Suprapubic skin (tissue), 4 donors: ENCODE measurements around the gene CHST6. TPM values are rescaled to one million over a fixed set of nuclear protein-coding genes. Genes with fewer than 3 reads are reported as not detected.

ENCODE experiments used
- DNase-seq, 2 donors: peaks; one replicate each; pipeline ENCODE4 v3.0.0-alpha.2; 2019; ENCODE audit warnings: low spot score in 2 of 2
- H3K27ac ChIP-seq: fragments of 200-600 bp; sonication (generic); one replicate; pipeline ENCODE4 v1.5.1; 2019
- H3K27me3 ChIP-seq: fragments of 200-600 bp; sonication (generic); one replicate; pipeline ENCODE4 v1.5.1; 2019
- H3K36me3 ChIP-seq: fragments of 200-600 bp; sonication (generic); one replicate; pipeline ENCODE4 v1.5.1; 2019
- H3K4me1 ChIP-seq: fragments of 200-600 bp; sonication (generic); one replicate; pipeline ENCODE4 v1.5.1; 2019
- H3K4me3 ChIP-seq: fragments of 200-600 bp; sonication (generic); one replicate; pipeline ENCODE4 v1.5.1; 2019; ENCODE audit warnings: mild to moderate bottlenecking
- H3K9me3 ChIP-seq: fragments of 200-600 bp; sonication (generic); one replicate; pipeline ENCODE4 v1.5.1; 2019
- EP300 ChIP-seq: sonication (generic); formaldehyde crosslinking; IDR thresholded peaks from one replicate; pipeline ENCODE4 v1.6.1; 2017; ENCODE audit warnings: antibody characterized with exemption
- POLR2A ChIP-seq, 2 donors: fragments of 450-650 bp; IDR thresholded peaks; one replicate each; pipeline ENCODE4 v1.6.1; 2017; ENCODE audit warnings: antibody characterized with exemption in 2 of 2, mild to moderate bottlenecking in 2 of 2, moderate library complexity in 2 of 2
- POLR2AphosphoS5 ChIP-seq, 3 donors: sonication (generic); formaldehyde crosslinking; IDR thresholded peaks; one replicate each; pipeline ENCODE4 v1.6.1; 2017; ENCODE audit warnings: antibody characterized with exemption in 3 of 3
- WGBS: methylation state at CpG from one replicate; pipeline ENCODE4 v1.1.5; 2018; 5-methylcytosine and 5-hydroxymethylcytosine counted together
- total RNA-seq, 4 donors: library from RNA; depleted of rRNA; stranded (reverse); fragments of >200 nt; gene quantifications; one replicate each; pipeline ENCODE4 v1.1.0, GENCODE V29; 2016
- TF ChIP-seq, protein P1 (sequence below), 2 donors: fragments of 200-600 bp in 1 of 2; fragments of 450-650 bp in 1 of 2; sonication (generic) in 1 of 2; IDR thresholded peaks; one replicate each; pipeline ENCODE4 v1.5.1; 2016 to 2019; ENCODE audit warnings: antibody characterized with exemption in 2 of 2, mild to moderate bottlenecking in 1 of 2, moderate library complexity in 1 of 2

CHST6 gene
- total RNA-seq, 4 donors from 2014 or later: 0.17 to 0.73 (median 0.30) TPM; not detected in 1

DNA sequence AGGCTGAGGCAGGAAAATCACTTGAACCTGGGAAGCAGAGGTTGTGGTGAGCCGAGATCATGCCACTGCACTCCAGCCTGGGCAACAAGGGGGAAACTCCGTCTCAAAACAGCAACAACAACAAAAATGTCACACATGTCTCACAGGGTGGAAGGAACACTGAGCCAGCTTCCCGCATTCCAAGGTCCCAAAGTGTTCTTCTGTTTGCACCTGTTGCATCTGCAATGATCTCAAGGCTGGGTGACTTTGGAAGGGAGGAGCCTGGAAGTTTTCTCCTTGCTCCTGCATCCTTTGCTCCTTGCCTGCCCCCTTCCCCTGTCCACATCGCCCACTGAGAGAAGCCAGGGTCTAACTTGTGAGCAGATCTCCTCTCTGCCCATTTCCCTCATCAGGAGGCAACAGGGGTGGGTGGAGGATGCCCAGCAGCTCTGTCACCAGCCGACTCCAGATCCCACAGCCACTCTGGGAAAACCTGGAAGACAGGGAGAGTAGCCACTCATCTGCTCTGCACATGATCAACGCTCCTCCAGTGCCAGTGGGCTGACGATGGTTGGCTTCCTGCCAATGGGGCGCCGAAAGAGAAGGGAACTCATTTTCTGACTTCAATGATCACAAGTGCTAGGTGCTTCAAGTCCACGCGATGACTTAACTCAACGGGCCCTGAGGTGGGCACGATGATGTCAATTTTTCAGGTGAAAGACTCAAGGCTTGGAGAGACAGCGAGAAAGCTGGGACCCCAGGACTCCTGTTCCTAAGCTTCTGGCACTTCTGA is 12.6 kb downstream of the CHST6 start:
- TF ChIP-seq EP300 (no peak), POLR2A (IDR thresholded peaks at IDR 0.05) (no peak), POLR2AphosphoS5 (IDR thresholded peaks at IDR 0.05) (no peak)
- TF ChIP-seq, protein P1, sequence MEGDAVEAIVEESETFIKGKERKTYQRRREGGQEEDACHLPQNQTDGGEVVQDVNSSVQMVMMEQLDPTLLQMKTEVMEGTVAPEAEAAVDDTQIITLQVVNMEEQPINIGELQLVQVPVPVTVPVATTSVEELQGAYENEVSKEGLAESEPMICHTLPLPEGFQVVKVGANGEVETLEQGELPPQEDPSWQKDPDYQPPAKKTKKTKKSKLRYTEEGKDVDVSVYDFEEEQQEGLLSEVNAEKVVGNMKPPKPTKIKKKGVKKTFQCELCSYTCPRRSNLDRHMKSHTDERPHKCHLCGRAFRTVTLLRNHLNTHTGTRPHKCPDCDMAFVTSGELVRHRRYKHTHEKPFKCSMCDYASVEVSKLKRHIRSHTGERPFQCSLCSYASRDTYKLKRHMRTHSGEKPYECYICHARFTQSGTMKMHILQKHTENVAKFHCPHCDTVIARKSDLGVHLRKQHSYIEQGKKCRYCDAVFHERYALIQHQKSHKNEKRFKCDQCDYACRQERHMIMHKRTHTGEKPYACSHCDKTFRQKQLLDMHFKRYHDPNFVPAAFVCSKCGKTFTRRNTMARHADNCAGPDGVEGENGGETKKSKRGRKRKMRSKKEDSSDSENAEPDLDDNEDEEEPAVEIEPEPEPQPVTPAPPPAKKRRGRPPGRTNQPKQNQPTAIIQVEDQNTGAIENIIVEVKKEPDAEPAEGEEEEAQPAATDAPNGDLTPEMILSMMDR (IDR thresholded peaks at IDR 0.05): no peak

DNA sequence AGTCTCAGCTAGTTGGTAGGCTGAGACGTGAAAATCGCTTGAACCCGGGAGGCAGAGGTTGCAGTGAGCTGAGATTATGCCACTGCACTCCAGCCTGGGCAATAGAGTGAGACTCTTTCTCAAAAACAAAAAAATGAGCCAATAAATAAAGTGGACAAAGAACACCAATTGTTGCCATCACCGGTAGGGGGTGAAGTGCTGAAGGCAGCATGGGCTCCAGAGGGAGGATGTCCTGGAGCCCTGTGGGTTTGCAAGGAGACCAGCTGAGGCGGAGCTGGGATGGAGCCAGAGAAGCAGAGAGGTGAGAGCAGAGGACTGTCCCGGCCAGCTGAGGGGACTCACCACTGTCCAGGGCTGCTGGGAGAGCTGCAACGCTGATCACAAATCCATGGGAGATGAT is 13.8 kb downstream of the CHST6 start:
- Histone ChIP-seq H3K9me3 (no peaks in the 10 kb centered on the region), H3K27me3 (no peaks in the 10 kb centered on the region), H3K27ac (no peak overlapping the region), H3K4me3 (no peak overlapping the region), H3K36me3 (no peaks in the 10 kb centered on the region), H3K4me1 (peaks cover 3% of the 10 kb centered on the region)
- 86% methylated on average over 7 of the region's 7 CpGs for WGBS
- TF ChIP-seq POLR2AphosphoS5 (IDR thresholded peaks at IDR 0.05): no peak
- TF ChIP-seq POLR2A (IDR thresholded peaks at IDR 0.05): no peak
- no peak for TF ChIP-seq EP300
- TF ChIP-seq, protein P1 (IDR thresholded peaks at IDR 0.05): no peak
- no peak for DNase-seq

More for the DNA sequence above, 12.6 kb downstream of the CHST6 start:
- DNase-seq: peak in 1 of 2 donors; percentile 42
- Histone ChIP-seq H3K27ac (no peak overlapping the region), H3K4me3 (no peak overlapping the region), H3K9me3 (no peaks in the 10 kb centered on the region), H3K36me3 (no peaks in the 10 kb centered on the region), H3K27me3 (no peaks in the 10 kb centered on the region), H3K4me1 (peaks cover 8% of the 10 kb centered on the region)
- 65% methylated on average over 11 of the region's 14 CpGs for WGBS

- whole genome bisulfite sequencing: 96% methylated on average over 39 of the region's 47 CpGs
Observed at GRCh38 chr16:75479421-75479990, 15.7 kb downstream of the CHST6 start.

DNA sequence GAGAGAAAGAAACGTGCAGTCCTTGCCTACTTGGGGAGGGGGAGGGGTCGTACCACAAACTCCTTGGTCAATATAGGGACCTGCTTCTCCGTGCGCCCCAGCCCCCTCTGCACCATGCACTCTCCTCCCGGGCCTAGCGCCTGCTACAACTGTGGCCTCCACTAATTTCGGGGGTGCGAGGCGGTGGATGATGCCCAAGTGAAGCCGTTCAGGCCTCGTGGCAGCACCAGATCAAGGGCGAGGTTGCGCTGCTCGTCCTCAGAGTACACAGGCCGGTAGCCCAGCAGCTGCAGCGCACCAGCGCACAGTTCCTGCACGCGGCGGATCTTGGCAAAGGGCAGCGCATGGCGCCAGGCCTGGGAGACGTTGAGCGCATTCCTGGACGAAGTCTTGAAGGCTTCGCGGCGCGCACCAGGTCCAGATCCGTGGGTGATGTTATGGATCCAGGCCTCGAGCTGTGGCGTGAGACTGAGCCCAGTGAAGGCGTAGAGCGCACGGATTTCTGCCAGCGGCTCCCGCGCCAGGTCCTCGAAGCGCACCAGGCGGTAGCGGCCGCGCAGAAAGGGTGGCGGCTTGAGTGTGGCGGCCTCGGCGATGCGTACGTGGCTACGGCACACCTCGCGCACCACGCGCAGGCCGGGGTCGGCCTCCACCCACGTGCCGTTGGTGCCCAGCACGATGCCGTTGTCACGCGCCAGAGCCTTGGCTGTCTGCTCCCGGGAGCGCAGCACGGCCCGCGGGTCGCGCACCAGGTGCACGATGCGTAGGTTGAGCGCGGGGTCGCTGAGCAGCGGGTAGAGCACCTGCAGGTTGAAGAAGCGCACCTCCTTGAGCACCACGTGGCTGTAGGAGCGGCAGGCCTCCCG is 16.5 kb downstream of the CHST6 start:
- WGBS: 94% methylated on average over 67 of the region's 80 CpGs
- Histone ChIP-seq H3K27ac (no peak overlapping the region), H3K27me3 (no peaks in the 10 kb centered on the region), H3K4me3 (no peak overlapping the region), H3K9me3 (no peaks in the 10 kb centered on the region), H3K4me1 (no peaks in the 10 kb centered on the region), H3K36me3 (no peaks in the 10 kb centered on the region)
- no peak for TF ChIP-seq POLR2A (IDR thresholded peaks at IDR 0.05)
- TF ChIP-seq POLR2AphosphoS5 (IDR thresholded peaks at IDR 0.05): no peak
- TF ChIP-seq EP300: no peak
- TF ChIP-seq, protein P1 (IDR thresholded peaks at IDR 0.05): no peak
- no peak for DNase-seq

More at GRCh38 chr16:75479421-75479990, 15.7 kb downstream of the CHST6 start:
- Histone ChIP-seq H3K27ac (no peak overlapping the region), H3K36me3 (no peaks in the 10 kb centered on the region), H3K4me3 (no peak overlapping the region), H3K9me3 (no peaks in the 10 kb centered on the region), H3K27me3 (no peaks in the 10 kb centered on the region), H3K4me1 (no peaks in the 10 kb centered on the region)
- TF ChIP-seq POLR2AphosphoS5 (IDR thresholded peaks at IDR 0.05) (no peak), POLR2A (IDR thresholded peaks at IDR 0.05) (no peak), EP300 (no peak)
- TF ChIP-seq, protein P1 (IDR thresholded peaks at IDR 0.05): no peak
- DNase-seq: no peak
